H9 (cell line): Measurements from ENCODE around the gene GNAO1. TPM values are rescaled to one million over a fixed set of nuclear protein-coding genes. Genes with fewer than 3 reads are reported as not detected.
"Not testable (repeated sequence)": the region's sequence is repeated elsewhere in the genome, so short reads cannot be mapped to it uniquely, and the experiment has no call there.

ENCODE experiments used
- DNase-seq: peaks from one replicate; pipeline ENCODE4 v3.0.0-alpha.2; 2017
- H2AFZ ChIP-seq: one replicate; pipeline ENCODE4 v1.6.1; 2013; ENCODE audit warnings: mild to moderate bottlenecking, low read length, control low read depth, moderate library complexity
- H2AK5ac ChIP-seq: 2 replicates; pipeline ENCODE4 v1.6.1; 2013; ENCODE audit warnings: low read length, control low read depth, mixed read lengths; ENCODE audit not compliant: insufficient read length
- H2BK120ac ChIP-seq: one replicate; pipeline ENCODE4 v1.6.1; 2013; ENCODE audit warnings: low read depth, mild to moderate bottlenecking, low read length, control low read depth, inconsistent platforms; ENCODE audit not compliant: poor library complexity, severe bottlenecking
- H2BK12ac ChIP-seq: 2 replicates; pipeline ENCODE4 v1.6.1; 2013; ENCODE audit warnings: low read length, control low read depth, mixed read lengths, low read depth; ENCODE audit not compliant: insufficient read length
- H2BK15ac ChIP-seq: 2 replicates; pipeline ENCODE4 v1.6.1; 2013; ENCODE audit warnings: low read depth, low read length, control low read depth
- H2BK20ac ChIP-seq: one replicate; pipeline ENCODE4 v1.6.1; 2013; ENCODE audit warnings: low read depth, mild to moderate bottlenecking, low read length, control low read depth, inconsistent platforms; ENCODE audit not compliant: poor library complexity, severe bottlenecking
- H2BK5ac ChIP-seq: 2 replicates; pipeline ENCODE4 v1.6.1; 2013; ENCODE audit warnings: low read length, control low read depth, mixed read lengths; ENCODE audit not compliant: insufficient read length
- H3K14ac ChIP-seq: 2 replicates; pipeline ENCODE4 v1.6.1; 2013; ENCODE audit warnings: low read length, control low read depth; ENCODE audit not compliant: insufficient read depth
- H3K18ac ChIP-seq: 2 replicates; pipeline ENCODE4 v1.6.1; 2013; ENCODE audit warnings: low read depth, mild to moderate bottlenecking, mixed read lengths, low read length, control low read depth; ENCODE audit not compliant: insufficient read length
- H3K23ac ChIP-seq: 2 replicates; pipeline ENCODE4 v1.6.1; 2013; ENCODE audit warnings: low read length, control low read depth, mixed read lengths, low read depth; ENCODE audit not compliant: insufficient read length
- H3K23me2 ChIP-seq: 2 replicates; pipeline ENCODE4 v1.6.1; 2013; ENCODE audit warnings: low read depth, mild to moderate bottlenecking, mixed read lengths, low read length, control low read depth; ENCODE audit not compliant: insufficient read length, poor library complexity, severe bottlenecking
- H3K27ac ChIP-seq: 2 replicates; pipeline ENCODE4 v1.5.1; 2013; ENCODE audit warnings: low read length, control low read depth, mixed read lengths, low read depth; ENCODE audit not compliant: insufficient read length
- H3K27me3 ChIP-seq: 2 replicates; pipeline ENCODE4 v1.6.1; 2013; ENCODE audit warnings: low read length, control low read depth, inconsistent platforms; ENCODE audit not compliant: insufficient read depth
- H3K4ac ChIP-seq: 2 replicates; pipeline ENCODE4 v1.6.1; 2013; ENCODE audit warnings: low read depth, mild to moderate bottlenecking, control low read depth, inconsistent platforms, low read length, moderate library complexity
- H3K4me1 ChIP-seq: 2 replicates; pipeline ENCODE4 v1.6.1; 2013; ENCODE audit warnings: low read length, control low read depth, inconsistent platforms; ENCODE audit not compliant: insufficient read depth
- H3K4me2 ChIP-seq: 2 replicates; pipeline ENCODE4 v1.6.1; 2013; ENCODE audit warnings: low read length, control low read depth, mixed read lengths; ENCODE audit not compliant: insufficient read length, insufficient read depth
- H3K56ac ChIP-seq: 2 replicates; pipeline ENCODE4 v1.6.1; 2013; ENCODE audit warnings: low read depth, mild to moderate bottlenecking, mixed read lengths, low read length, control low read depth; ENCODE audit not compliant: insufficient read length
- H3K79me1 ChIP-seq: 2 replicates; pipeline ENCODE4 v1.6.1; 2013; ENCODE audit warnings: low read depth, mild to moderate bottlenecking, moderate library complexity, low read length, control low read depth, inconsistent platforms; ENCODE audit not compliant: insufficient read depth, poor library complexity, severe bottlenecking
- H3K79me2 ChIP-seq: 2 replicates; pipeline ENCODE4 v1.6.1; 2013; ENCODE audit warnings: low read length, control low read depth, inconsistent platforms; ENCODE audit not compliant: insufficient read depth
- H3K9ac ChIP-seq: 2 replicates; pipeline ENCODE4 v1.6.1; 2013; ENCODE audit warnings: low read length, control low read depth, mixed read lengths; ENCODE audit not compliant: insufficient read length; ENCODE audit errors: extremely low read depth
- H3K9me3 ChIP-seq: one replicate; pipeline ENCODE4 v1.6.1; 2013; ENCODE audit warnings: low read depth, low read length, inconsistent platforms; ENCODE audit not compliant: control insufficient read depth
- H3T11ph ChIP-seq: one replicate; pipeline ENCODE4 v1.6.1; 2013; ENCODE audit warnings: mild to moderate bottlenecking, low read length, control low read depth, inconsistent platforms
- H4K20me1 ChIP-seq: one replicate; pipeline ENCODE4 v1.6.1; 2013; ENCODE audit not compliant: control insufficient read depth, insufficient read length, insufficient read depth
- H4K5ac ChIP-seq: 2 replicates; pipeline ENCODE4 v1.6.1; 2013; ENCODE audit warnings: low read depth, mild to moderate bottlenecking, mixed read lengths, low read length, control low read depth; ENCODE audit not compliant: insufficient read length
- H4K8ac ChIP-seq: replicated peaks from 2 replicates; pipeline ENCODE4 v1.6.1; 2013; ENCODE audit warnings: low read length, control low read depth, mixed read lengths, low read depth; ENCODE audit not compliant: insufficient read length
- H4K91ac ChIP-seq: 2 replicates; pipeline ENCODE4 v1.6.1; 2013; ENCODE audit warnings: low read depth, mild to moderate bottlenecking, moderate library complexity, mixed read lengths, low read length, control low read depth; ENCODE audit not compliant: insufficient read length
- H3K27ac Mint-ChIP-seq, 3 experiments: 2 replicates in 2 of 3; 3 replicates in 1 of 3; pipeline ENCODE4 v1.8.0; 2020 to 2021; ENCODE audit warnings: mixed read lengths in 3 of 3, mild to moderate bottlenecking in 1 of 3, moderate library complexity in 1 of 3
- H3K27me3 Mint-ChIP-seq: 2 replicates; pipeline ENCODE4 v1.8.0; 2021; ENCODE audit warnings: low read depth, mild to moderate bottlenecking, moderate library complexity, mixed read lengths
- H3K36me3 Mint-ChIP-seq, 3 experiments: 2 replicates in 2 of 3; 3 replicates in 1 of 3; pipeline ENCODE4 v1.8.0; 2020 to 2021; ENCODE audit warnings: low read depth in 3 of 3, mixed read lengths in 3 of 3; ENCODE audit not compliant: insufficient read depth in 1 of 3
- H3K4me1 Mint-ChIP-seq, 2 experiments: 2 replicates each; pipeline ENCODE4 v1.8.0; 2020; ENCODE audit warnings: mixed read lengths in 2 of 2
- H3K4me3 Mint-ChIP-seq, 2 experiments: 2 replicates in 1 of 2; 3 replicates in 1 of 2; pipeline ENCODE4 v1.8.0; 2020 to 2021; ENCODE audit warnings: mild to moderate bottlenecking in 2 of 2, mixed read lengths in 2 of 2, moderate library complexity in 1 of 2
- H3K9me3 Mint-ChIP-seq, 2 experiments: 2 replicates in 1 of 2; 3 replicates in 1 of 2; pipeline ENCODE4 v1.8.0; 2020; ENCODE audit warnings: mild to moderate bottlenecking in 2 of 2, mixed read lengths in 2 of 2, moderate library complexity in 1 of 2
- WGBS: extraction: QIAGEN DNeasy Blood & Tissue Kit; methylation state at CpG from one replicate; pipeline ENCODE4 v1.1.7; 2013; ENCODE audit warnings: missing lambda C conversion rate, low lambda C conversion rate, mixed read lengths; ENCODE audit not compliant: insufficient read length; ENCODE audit errors: extremely low coverage; 5-methylcytosine and 5-hydroxymethylcytosine counted together
- total RNA-seq: library from RNA; stranded (reverse); gene quantifications from 2 replicates; pipeline ENCODE4 v1.2.1, GENCODE V29; 2021

GNAO1 gene
- total RNA-seq, 1 experiment from 2014 or later: 16.9 TPM

GRCh38 chr16:56379044-56379443 is 187.8 kb downstream of the GNAO1 start:
- H3K27ac ChIP-seq, H3K14ac ChIP-seq, DNase-seq, H3K4me3 Mint-ChIP-seq, H2BK120ac ChIP-seq, H3K79me1 ChIP-seq, H3K4me1 ChIP-seq, H2BK12ac ChIP-seq, H3K23ac ChIP-seq, H3K27me3 Mint-ChIP-seq, H3K4ac ChIP-seq, H4K91ac ChIP-seq, H3K56ac ChIP-seq, H4K20me1 ChIP-seq, H3K4me2 ChIP-seq, H2AFZ ChIP-seq, H2BK15ac ChIP-seq, H3K23me2 ChIP-seq, H3K79me2 ChIP-seq, H4K5ac ChIP-seq, H2BK5ac ChIP-seq, H3K4me1 Mint-ChIP-seq, H3K18ac ChIP-seq, H4K8ac ChIP-seq, H3K9ac ChIP-seq, H3K27ac Mint-ChIP-seq, H3T11ph ChIP-seq, H3K27me3 ChIP-seq, H2BK20ac ChIP-seq, H2AK5ac ChIP-seq: not testable (repeated sequence)
- peaks cover 32 to 34% of the 10 kb centered on the region in 2 experiments for H3K9me3 Mint-ChIP-seq
- WGBS: no CpG with 5 or more reads among the region's 6 CpGs
- H3K36me3 Mint-ChIP-seq: peaks cover 58 to 66% (median 61%) of the 10 kb centered on the region in 3 experiments
- peaks cover 14% of the 10 kb centered on the region for H3K9me3 ChIP-seq

DNA sequence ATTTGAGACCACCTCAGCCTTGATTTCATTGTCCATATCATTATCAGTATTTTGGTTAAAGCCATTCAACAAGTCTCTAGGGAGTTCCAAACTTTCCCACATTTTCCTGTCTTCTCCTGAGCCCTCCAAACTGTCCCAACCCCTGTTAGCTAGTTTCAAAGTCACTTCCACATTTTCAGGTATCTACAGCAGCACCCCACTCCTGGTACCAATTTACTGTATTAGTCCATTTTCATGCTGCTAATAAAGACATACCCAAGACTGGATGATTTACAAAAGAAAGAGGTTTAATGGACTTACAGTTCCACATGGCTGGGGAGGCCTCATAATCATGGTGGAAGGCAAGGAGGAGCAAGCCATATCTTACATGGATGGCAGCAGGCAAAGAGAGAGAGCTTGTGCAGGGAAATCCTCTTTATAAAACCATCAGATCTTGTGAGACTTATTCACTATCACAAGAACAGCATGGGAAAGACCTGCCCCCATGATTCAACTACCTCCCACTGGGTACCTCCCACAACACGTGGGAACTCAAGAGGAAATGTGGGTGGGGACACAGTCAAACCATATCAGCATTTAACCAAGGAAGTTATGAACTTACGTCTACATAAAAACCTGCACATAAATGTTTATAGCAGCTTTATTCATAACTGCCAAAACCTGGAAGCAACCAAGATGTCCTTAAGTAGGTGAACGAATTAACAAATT is 189.6 kb downstream of the GNAO1 start:
- DNase-seq, H4K20me1 ChIP-seq, H3K79me2 ChIP-seq, H3K14ac ChIP-seq, H3K56ac ChIP-seq, H4K91ac ChIP-seq, H2AK5ac ChIP-seq, H3K4ac ChIP-seq, H3K18ac ChIP-seq, H3K4me2 ChIP-seq, H2BK120ac ChIP-seq, H3K4me1 ChIP-seq, H3K4me3 Mint-ChIP-seq, H2BK15ac ChIP-seq, H3K79me1 ChIP-seq, H2AFZ ChIP-seq, H3K4me1 Mint-ChIP-seq, H4K8ac ChIP-seq, H3K27ac ChIP-seq, H3K27me3 ChIP-seq, H3K9ac ChIP-seq, H4K5ac ChIP-seq, H3K23me2 ChIP-seq, H3T11ph ChIP-seq, H3K23ac ChIP-seq, H3K27ac Mint-ChIP-seq, H2BK20ac ChIP-seq, H2BK12ac ChIP-seq, H3K27me3 Mint-ChIP-seq, H2BK5ac ChIP-seq: not testable (repeated sequence)
- H3K36me3 Mint-ChIP-seq: peaks cover 69 to 81% (median 74%) of the 10 kb centered on the region in 3 experiments
- peaks cover 32 to 34% of the 10 kb centered on the region in 2 experiments for H3K9me3 Mint-ChIP-seq
- WGBS: no CpG with 5 or more reads among the region's 3 CpGs
- H3K9me3 ChIP-seq: peaks cover 14% of the 10 kb centered on the region
